ENCODE results near the gene LIPA. TPM values are rescaled to one million over a fixed set of nuclear protein-coding genes. Genes with fewer than 3 reads are reported as not detected.
"Not testable (repeated sequence)": the region's sequence is repeated elsewhere in the genome, so short reads cannot be mapped to it uniquely, and the experiment has no call there.

The LIPA gene
- total RNA-seq, 2 experiments from 2014 or later, result 20.4 to 20.7 TPM

GRCh38 chr10:89175816-89176215 is 75.8 kb downstream of the LIPA start:
- peaks cover 21% of the 10 kb centered on the region for H3K27me3 Mint-ChIP-seq
- intact Hi-C loops (cut with micrococcal nuclease), result no loop called here
- ChIA-PET POLR2A (no interaction called here), CTCF (interaction anchor here (1.0 to 3.4 kb wide), 4 partner anchors 9 to 146 kb away, joined by 3 to 12 read pairs (median 8); no protein-coding TSS in a partner anchor)
- TF ChIP-seq, protein P1, sequence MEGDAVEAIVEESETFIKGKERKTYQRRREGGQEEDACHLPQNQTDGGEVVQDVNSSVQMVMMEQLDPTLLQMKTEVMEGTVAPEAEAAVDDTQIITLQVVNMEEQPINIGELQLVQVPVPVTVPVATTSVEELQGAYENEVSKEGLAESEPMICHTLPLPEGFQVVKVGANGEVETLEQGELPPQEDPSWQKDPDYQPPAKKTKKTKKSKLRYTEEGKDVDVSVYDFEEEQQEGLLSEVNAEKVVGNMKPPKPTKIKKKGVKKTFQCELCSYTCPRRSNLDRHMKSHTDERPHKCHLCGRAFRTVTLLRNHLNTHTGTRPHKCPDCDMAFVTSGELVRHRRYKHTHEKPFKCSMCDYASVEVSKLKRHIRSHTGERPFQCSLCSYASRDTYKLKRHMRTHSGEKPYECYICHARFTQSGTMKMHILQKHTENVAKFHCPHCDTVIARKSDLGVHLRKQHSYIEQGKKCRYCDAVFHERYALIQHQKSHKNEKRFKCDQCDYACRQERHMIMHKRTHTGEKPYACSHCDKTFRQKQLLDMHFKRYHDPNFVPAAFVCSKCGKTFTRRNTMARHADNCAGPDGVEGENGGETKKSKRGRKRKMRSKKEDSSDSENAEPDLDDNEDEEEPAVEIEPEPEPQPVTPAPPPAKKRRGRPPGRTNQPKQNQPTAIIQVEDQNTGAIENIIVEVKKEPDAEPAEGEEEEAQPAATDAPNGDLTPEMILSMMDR (IDR thresholded peaks at IDR 0.05), result no peak
- H3K36me3 Mint-ChIP-seq (ENCODE audit: low read depth), result no peaks in the 10 kb centered on the region
- no peak for DNase-seq
- no peak overlapping the region for H3K27ac Mint-ChIP-seq
- no peak overlapping the region for H3K4me3 Mint-ChIP-seq
- H3K9me3 Mint-ChIP-seq, result no peaks in the 10 kb centered on the region
- H3K4me1 Mint-ChIP-seq (ENCODE audit: low read depth), result peaks cover 2% of the 10 kb centered on the region
- ATAC-seq, result no peak

DNA sequence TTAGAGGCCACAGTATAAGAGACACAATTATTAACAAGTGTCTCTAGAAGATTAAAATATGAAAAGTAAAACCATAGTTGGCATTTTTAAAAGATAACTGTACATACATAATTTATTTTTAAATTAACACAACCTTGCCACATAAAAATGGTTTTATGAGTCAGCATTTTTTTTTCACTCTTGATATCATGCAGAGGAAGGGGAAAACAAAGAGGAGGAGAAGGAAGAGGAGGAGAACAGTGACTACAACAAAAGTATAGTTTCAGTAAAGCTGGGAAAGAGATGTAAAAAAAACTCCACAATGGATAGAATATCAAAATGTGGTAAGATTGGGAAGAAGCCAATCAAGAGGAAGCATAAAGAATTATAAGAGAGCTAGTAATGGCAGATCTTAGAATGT is 78.5 kb downstream of the LIPA start:
- Mint-ChIP-seq H3K4me3 (no peak overlapping the region), H3K4me1 (ENCODE audit: low read depth) (peaks cover 2% of the 10 kb centered on the region), H3K27me3 (peaks cover 25% of the 10 kb centered on the region), H3K27ac (no peak overlapping the region), H3K36me3 (ENCODE audit: low read depth) (no peaks in the 10 kb centered on the region), H3K9me3 (no peaks in the 10 kb centered on the region)
- CTCF ChIA-PET, result interaction anchor here (2.0 to 2.1 kb wide), 2 partner anchors 11 to 143 kb away, joined by 5 read pairs; no protein-coding TSS in a partner anchor
- intact Hi-C loops (cut with micrococcal nuclease), result no loop called here
- POLR2A ChIA-PET, result no interaction called here
- DNase-seq, result no peak
- ATAC-seq, result no peak
- TF ChIP-seq, protein P1 (IDR thresholded peaks at IDR 0.05), result no peak

- Mint-ChIP-seq H3K9me3 (no peaks in the 10 kb centered on the region), H3K27ac (no peak overlapping the region), H3K27me3 (peaks cover 25% of the 10 kb centered on the region), H3K4me3 (no peak overlapping the region), H3K36me3 (ENCODE audit: low read depth) (no peaks in the 10 kb centered on the region), H3K4me1 (ENCODE audit: low read depth) (peaks cover 2% of the 10 kb centered on the region)
- TF ChIP-seq, protein P1 (IDR thresholded peaks at IDR 0.05), result no peak
- ChIA-PET CTCF (interaction anchor here (1.6 to 2.1 kb wide), 2 partner anchors 45 to 142 kb away, joined by 4 to 5 read pairs; no protein-coding TSS in a partner anchor), POLR2A (no interaction called here)
- ATAC-seq (no peak), DNase-seq (no peak)
- intact Hi-C loops (cut with micrococcal nuclease), result no loop called here
Measured at GRCh38 chr10:89171996-89172395, 79.6 kb downstream of the LIPA start.

DNA sequence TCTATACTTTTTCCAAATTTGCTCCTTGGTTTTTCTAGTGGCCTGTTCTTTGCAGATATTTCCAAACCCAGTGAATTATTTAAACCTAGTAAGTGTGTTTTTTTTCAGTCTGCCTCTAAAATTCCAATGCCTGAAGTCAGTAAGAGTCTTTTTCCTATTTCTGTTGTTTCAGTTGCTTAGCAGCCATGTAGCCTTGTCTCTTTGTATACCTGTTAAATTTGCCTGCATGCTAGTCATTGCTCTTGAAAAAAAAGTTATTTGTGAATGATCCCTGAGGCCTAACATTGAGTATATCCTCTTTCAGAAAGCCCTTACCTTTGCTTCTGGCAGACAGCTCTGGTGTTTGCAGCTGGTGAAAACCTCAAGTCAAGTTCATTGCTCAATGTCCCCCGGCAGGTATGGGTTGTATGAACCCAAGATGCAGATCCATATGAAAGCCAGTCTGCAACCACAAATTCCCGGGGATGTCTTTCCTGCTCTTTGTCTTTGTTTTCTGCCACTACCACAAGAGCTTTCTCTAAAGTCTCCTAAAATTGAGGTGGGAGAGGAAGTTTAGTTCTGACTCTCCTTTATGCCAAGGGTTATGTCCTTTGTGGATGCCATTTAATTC is 80.2 kb downstream of the LIPA start:
- Mint-ChIP-seq H3K4me1 (ENCODE audit: low read depth) (peaks cover 3% of the 10 kb centered on the region), H3K27me3 (peaks cover 27% of the 10 kb centered on the region), H3K36me3 (ENCODE audit: low read depth) (no peaks in the 10 kb centered on the region), H3K9me3 (no peaks in the 10 kb centered on the region), H3K4me3 (no peak overlapping the region), H3K27ac (no peak overlapping the region)
- ChIA-PET CTCF (interaction anchor here (0.7 to 1.6 kb wide), 2 partner anchors 45 to 46 kb away, joined by 3 to 4 read pairs; no protein-coding TSS in a partner anchor), POLR2A (no interaction called here)
- DNase-seq, result no peak
- ATAC-seq, result no peak
- TF ChIP-seq, protein P1 (IDR thresholded peaks at IDR 0.05), result no peak
- intact Hi-C loops (cut with micrococcal nuclease), result no loop called here

GRCh38 chr10:89168354-89168900 is 83.1 kb downstream of the LIPA start:
- Mint-ChIP-seq H3K4me1 (ENCODE audit: low read depth) (peaks cover 31% of the 10 kb centered on the region), H3K27me3 (peaks cover 30% of the 10 kb centered on the region)
- POLR2A ChIA-PET, result interaction anchor here (1.0 kb wide), 1 partner anchor 10 kb away, joined by 3 read pairs; no protein-coding TSS in a partner anchor
- intact Hi-C loops (cut with micrococcal nuclease), result loop anchor here (10.0 kb wide), 1 partner anchor 84 kb away; no protein-coding TSS in a partner anchor
- H3K9me3 Mint-ChIP-seq; DNase-seq; H3K4me3 Mint-ChIP-seq; CTCF ChIA-PET; ATAC-seq; H3K27ac Mint-ChIP-seq; H3K36me3 Mint-ChIP-seq (ENCODE audit: low read depth): not testable (repeated sequence)

Data from activated CD8-positive, alpha-beta T cell treated with anti-CD3 and anti-CD28 coated beads for 36 hours (primary cell).